Kasumi-1 (cell line): Measurements from ENCODE around the gene TSSC4.

Experiments used
- DNase-seq, 2 experiments: peaks; one replicate each; lab custom pipeline; 2025; lab: John Stamatoyannopoulos, UW

Gene TSSC4

GRCh38 chr11:2433106-2433925, 32.8 kb downstream of the TSSC4 start:
- no peak for DNase-seq

- DNase-seq, result no peak
These were observed 33.5 kb downstream of the TSSC4 start for GRCh38 chr11:2434008-2434407.

DNA sequence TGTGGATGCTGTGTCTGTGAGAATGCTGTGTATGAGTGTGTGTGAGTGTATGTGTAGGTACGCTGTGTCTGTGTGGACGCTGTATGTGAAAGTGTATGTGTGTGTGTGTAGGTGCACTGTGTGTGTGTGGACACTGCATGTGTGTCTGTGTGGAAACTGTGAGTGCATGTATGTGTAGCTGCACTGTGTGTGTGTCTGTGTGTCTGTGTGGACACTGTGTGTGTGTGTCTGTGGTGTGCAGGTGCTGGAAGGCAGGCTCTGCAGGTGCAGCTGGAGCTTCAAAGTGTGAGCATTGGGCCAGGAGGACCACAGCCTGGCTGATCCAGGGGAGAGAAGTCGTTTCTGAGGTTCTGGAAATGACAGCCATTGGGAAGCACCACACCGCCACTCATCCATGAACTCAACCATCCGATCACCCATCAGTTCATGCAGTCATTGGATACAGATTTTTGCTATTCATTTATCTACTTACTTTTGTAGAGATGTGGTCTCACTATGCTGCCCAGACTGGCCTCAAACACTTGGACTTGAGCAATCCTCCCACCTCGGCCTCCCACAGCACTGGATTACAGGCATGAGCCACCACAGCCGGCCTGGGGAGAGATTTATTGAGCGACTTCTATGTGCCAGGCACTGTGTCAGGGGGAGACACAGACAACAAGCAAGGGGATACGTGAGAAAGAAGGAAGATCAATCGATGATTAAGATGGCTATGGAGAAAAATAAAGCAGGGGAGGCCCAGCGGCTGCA, 34.1 kb downstream of the TSSC4 start:
- no peak for DNase-seq

DNA sequence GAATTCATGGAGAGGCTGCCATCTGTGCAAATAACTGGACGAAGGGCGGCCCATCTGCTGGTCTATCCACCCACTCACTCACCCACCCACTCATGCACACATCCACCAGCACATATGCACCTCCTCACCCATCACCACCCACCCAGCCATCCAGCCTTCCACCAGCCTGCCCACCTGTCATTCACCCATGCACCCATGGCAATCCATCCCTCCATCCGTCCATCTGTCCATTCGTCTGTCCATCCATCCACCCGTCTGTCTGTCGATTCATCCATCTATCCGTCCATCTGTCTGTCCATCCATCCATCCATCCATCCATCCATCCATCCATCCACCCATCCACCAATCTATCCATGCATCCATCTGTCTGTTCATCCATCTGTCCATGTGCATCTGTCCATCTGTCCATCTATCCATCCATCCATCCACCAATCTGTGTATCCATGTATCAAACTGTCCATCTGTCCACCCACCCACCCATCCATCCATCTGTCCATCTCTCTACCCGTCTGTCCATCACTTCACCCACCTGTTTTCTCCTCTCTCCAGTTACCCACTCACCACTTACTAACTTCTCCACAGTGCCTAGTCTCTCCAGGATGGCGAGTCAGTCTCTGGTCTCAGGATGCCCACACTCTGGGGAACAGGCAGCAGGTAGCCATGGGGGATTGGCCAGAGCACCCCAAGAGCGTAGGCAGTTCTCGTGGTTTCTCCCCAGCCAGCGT, 34.9 kb downstream of the TSSC4 start:
- no peak for DNase-seq

DNA sequence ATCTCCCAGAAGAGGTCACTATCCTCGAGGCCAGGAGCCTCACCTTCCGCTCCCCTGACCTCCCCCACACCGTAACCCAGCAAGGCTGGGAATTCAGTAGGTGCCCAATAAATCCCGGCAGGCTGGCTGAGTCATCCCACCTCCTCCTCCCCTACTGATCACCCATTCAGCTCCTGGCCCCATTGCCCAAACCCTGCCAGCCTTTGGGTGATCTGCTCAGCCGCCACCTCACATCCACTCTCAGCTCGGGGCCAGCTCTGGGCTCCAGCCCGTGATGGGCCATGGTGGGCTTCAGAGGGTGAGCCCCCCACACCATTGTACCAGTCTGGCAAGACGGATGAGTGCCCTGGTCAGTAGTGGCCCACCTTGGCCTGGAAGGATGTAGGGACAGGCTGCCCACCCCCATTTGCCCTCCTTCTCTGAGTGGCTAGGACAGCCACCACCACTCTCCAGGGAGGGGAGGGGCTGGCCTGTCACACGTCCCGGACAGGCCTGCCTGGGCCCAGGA, 35.5 kb downstream of the TSSC4 start:
- no peak for DNase-seq

DNA sequence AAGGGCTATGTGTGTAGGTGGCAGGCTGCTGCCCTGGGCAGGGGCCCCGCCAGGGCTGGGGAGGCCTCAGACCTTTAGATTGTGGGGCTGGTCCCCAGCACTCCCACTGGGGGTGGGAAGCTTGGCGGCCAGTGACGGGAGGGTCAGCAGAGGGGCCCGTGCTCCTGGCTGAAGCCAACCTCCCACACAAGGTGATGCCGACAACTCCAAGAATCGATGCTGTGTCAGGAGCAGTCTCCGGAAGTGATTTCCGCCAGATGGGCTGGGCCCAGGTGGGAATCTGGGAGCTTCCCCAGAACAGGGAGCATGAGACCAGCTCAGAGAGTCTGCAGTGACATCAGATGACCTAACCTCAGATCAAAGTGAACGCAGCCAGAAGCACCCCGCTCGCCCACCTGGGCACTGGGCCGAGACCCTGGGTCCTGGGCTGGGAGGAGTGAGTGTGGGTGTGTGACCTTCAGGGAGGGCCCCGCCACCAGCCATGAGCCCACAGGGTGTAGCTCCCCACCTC, 36.0 kb downstream of the TSSC4 start:
- DNase-seq, result no peak

DNA sequence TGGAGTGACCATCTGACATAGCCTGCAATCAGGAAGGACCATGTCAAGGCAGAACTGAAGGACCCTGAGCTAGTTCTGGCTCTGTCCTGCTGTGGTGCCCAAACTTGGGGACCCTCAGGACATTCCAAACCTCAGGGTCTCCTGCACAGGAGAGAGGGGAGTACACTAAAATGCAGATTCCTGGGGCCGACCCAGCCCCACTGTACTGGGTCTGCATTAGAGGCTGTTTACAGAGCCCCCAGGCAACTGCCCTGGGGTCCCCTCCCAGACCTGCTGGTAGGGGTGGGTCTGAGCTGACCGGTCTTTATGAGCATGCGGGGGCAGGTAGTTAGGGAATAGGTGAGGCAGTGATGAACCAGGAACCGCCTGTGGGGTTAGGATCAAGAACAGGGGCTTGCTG, 37.0 kb downstream of the TSSC4 start:
- no peak for DNase-seq

DNA sequence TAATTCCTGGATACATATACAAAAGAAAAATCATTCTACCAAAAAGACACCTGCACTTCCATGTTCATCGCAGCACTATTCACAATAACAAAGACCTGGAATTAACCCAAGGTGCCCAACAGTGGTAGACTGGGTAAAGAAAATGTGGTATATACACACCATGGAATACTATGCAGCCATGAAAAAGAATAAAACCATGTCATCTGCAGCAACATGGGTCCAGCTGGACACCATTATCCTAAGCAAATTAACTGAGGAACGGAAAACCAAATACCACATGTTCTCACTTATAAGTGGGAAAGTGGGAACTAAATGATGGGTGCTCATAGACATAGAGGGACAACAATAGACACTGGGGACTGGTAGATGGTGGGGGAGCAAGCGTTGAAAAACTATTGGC, 39.3 kb downstream of the TSSC4 start:
- no peak for DNase-seq

DNA sequence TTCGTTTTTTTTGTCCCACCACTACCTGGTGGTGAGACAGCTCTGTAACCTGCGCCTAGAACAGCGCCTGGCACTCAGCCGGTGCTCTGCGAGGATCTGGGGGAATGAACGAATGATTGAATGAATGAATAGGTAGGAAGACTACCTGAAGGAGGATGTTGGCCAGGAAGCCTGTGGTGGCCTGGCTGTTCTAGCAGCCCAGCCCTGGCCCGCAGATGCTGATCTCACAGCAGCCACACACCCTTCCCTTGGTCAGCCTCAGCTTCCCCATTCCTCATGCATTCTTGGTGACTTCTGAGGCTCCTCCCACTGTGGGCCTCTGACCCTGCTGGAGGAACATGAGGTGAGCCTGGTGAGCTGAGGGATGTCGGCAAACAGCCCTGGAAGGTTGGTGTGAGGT, 40.1 kb downstream of the TSSC4 start:
- no peak for DNase-seq

DNA sequence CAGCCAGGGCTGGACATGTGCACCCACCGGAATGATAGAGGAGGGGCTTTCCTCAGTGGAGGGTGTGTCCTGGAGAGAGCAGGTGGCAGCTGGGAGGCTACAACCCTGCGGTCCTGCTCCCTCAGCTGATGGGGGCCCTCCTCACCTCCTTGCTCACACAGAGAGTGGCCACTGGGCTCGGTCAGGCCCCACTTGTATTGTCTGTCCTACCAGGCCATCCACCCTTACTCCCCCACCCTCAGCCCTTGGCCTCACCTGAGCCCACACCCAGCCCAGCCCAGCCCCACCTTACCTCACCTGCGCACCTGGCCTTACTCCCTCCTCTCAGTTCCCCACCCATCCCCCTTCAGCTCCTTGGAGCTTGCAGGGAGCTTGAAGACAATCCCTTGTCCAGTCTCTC, 40.6 kb downstream of the TSSC4 start:
- DNase-seq, result no peak

DNA sequence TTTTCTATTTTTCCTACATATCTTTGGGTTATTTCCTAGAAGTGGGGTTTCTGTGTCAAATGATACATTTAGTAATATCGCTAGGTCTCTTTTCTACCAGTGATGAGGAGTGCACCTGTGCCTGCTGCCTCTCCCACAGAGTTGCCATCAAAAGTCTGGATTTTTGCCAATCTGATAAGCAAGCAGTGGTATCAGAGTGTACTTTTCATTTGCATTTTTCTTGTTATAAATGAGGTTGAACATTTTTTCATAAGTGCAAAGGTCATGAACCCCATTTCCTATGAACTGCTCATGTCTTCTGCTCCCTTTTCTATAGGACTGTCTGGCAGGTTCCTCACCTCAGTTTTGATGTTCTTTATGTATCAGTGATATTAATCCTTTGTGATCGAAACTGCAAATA, 42.0 kb downstream of the TSSC4 start:
- no peak for DNase-seq

DNA sequence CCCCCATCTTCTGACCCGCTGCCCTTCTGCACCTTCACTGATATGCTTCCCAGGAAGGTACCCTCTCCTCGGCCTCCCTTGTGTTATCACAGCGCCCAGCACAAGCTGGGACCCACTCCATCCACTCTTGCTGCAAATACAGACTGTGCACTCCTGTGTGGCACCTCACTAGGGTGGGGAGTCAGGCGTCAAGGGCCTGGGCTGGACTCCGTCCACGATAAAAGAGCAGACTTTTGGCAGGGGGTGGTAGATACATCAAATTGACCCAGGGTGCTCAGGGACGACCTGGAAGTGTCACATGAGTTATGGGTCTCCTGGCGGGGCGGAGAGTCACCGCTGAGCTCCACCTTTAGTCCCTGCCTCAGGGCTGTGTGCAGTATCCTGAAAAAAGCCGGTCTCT, 42.9 kb downstream of the TSSC4 start:
- no peak for DNase-seq

DNA sequence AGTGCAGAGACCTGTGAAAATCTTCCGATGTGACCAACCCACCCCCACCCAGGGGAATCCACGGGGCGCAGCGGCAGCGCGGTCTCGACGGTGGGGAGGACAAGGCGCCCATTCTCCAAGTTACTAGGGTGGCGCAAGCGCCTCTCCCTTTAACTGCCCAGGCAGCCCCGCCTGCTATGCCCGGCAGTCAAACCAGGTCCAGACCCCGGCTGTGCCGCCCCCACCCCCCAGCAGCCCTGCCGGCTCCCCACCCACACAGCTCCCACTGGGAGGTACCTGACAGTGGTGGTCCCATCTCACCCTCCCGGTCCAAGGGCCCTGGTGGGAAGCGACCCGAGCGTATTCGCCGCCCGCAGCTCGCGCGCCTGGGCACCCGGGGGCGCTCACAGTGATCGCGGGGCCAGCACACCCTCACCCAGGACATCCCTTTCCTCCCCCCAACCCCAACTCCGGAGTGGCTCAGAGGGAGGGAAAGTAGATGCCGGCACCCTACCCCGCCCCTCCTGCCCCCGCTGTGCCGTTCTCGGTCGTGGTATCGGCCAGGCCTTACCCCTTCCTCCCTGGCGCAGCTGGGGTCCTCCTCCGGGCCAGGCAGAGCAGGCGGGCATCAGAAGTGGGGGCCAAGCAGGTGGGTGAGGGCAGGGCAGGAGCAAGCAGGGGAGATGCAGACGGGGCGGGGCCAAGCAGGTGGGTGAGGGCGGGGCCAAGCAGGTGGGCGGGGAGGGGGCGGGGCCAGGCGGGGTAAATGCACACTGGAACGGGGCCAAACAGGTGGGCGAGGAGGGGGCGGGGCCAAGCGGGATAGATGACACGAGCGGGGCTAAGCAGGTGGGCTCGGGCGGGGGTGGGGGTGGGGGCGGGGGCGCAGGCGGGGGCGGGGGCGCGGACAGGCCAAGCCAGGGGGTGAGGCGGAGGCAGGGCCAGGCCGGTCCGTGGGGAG, 43.6 kb downstream of the TSSC4 start, which contains the start of gene TRPM5:
TRPM5 (minus strand) TSS at position 634 of the 940 bp plus-strand sequence. CDS start 21,478 bp downstream, outside the sequence.
- DNase-seq, result no peak

- DNase-seq, result no peak
These were observed 44.5 kb downstream of the TSSC4 start, which contains the start of gene KCNQ1 for GRCh38 chr11:2444821-2445745. KCNQ1 (plus strand) TSS chr11:2445008; CDS start chr11:2445099, 91 bp downstream.

GRCh38 chr11:2445746-2446551, 45.4 kb downstream of the TSSC4 start:
- DNase-seq, result no peak

DNA sequence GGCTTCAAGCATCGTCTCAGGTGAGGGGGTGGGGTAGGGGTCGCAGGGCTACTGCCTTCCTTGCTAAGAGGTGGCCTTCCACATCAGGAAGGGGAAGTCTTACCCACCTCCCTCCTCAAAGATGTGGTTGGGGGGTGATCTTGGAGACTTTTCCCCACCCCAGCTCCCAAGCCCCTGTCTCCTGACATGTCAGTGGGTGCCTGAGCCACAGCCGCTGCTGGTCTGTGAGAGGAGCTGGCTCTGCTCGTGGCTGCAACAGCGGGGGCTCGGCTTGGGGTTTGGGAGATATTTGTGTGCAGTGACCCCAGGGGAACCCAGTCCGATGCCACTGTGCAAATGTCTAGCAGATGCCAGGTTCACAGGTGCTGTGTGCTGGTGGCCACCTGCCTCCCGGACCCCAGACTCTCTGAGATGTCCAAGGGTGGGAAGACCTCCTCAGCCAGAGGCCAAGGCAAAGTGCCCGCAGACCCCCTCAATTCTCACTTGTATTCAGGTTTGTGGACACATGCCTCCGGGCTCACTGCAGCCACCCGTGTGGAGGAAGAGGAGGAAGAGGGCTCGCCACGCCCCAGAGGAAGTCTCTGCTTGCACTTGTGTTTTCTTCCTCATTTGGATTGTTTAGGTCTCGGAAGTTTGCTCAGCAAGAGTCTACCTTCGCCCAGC, 46.2 kb downstream of the TSSC4 start:
- no peak for DNase-seq

DNA sequence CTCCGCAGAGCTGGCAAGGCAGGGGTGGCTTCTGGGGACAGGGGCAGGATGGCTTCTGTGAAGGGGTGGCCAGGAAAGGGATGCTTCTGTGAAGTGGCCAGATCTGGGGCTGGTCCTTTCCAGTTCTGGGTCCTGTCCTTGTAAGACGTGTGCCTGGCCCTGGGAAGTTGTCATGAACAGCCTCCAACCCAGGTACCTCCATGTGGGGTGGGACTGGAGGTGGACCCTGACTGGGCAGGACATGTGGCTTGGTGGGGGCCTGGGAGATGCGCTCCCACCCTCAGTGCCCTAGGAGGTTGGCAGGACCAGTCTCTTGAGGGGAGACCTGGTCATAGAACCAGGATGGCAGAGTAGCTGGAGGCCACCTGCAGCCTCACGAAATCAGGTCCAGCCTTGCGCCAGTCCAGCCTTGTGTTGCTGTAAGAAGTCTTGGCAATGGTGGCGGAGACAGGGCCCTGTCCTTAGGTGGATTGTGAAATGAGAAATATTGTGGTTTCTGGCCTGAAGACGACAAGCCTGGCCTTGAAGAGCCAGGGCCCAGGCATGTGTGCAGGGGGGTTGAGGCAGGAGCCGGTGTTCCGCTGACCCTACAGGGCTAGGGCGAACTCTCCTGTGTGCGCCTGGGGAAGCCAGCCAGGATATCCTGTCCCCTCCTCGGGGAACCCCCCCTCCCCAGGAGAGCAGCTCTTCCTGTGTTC, 46.9 kb downstream of the TSSC4 start:
- no peak for DNase-seq
